Measurements from ENCODE around the gene SH3TC1.

The SH3TC1 gene

DNA sequence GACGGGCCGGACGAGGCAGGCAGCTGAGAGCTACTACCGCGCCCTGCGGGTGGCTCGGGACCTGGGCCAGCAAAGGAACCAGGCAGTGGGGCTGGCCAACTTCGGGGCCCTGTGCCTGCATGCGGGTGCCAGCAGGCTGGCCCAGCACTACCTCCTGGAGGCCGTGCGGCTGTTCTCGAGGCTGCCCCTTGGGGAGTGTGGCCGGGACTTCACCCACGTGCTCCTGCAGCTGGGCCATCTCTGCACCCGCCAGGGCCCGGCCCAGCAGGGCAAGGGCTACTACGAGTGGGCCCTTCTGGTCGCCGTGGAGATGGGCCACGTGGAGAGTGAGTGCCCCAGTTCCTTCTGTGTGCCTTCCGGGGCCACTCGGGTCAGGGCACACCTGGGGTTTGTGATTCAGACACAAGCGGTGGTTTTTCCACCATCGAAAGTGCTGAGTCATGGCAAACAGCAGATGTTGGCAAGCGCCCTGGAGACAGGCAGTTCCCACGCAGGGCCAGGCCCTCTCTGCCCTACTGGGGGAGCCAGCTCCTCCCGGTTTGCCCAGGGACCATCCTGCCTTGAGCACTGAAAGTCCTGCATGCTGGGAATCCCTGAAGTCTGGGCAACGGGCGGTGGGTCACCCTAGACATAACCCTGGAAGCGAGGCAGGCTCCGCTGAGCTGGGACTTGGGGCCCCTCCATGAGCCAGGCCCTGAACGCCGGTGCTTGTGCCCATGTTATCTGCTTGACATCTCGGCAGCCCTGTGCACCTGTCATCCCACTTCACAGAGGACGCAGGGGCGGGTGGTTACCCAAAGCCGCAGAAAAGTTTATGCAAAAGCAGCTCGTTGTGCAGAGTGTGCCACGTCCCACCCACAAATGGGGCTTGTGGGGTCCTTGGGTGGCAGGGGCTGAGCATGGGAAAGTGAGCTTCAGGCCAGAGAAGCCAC is 29.5 kb downstream of the SH3TC1 start:
- H3K4me1 Mint-ChIP-seq: peaks cover 45% of the 10 kb centered on the region
- H3K4me3 Mint-ChIP-seq: peak overlapping the region; percentile 53
- ATAC-seq (replicated peaks; ENCODE audit: extremely low read depth, poor library complexity, severe bottlenecking): peak; percentile 81
- H3K27me3 Mint-ChIP-seq: no peaks in the 10 kb centered on the region
- H3K9me3 Mint-ChIP-seq: no peaks in the 10 kb centered on the region
- H3K27ac Mint-ChIP-seq (ENCODE audit: low read depth): peak overlapping the region; percentile 86
- peak; percentile 54 to 72 for DNase-seq (ENCODE audit: low spot score in 2 of 2)
- H3K36me3 Mint-ChIP-seq (ENCODE audit: insufficient read depth): peaks cover 26% of the 10 kb centered on the region

DNA sequence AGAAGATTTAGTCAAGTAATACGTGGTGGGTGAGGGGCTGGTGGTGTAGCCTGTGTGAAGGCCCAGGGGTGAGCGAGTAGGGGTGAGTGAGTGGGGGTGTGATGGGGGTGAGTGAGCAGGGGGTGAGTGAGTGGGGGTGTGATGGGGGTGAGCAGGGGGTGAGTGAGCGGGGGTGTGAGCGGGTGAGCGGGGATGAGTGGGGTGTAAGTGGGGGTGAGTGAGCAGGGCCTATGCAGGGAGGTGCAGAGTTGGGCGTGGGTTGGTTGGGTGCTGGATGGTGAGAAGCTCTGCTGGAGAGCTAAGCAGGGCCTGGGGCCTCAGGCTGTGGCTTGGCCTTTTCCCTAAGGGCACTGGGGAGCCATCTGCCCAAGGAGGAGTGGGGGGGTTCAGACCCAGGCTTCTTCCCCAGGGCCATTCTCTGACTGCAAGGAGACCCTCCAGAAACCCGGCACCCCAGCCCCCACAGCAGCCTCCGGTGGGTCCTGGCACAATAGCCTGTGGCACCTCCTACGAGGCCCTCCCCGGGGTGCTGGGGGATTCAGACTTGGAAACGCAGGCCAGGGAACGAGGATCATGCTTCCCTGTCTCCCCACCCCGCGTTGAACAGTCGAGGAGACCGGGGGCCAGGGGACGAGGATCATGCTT is 30.4 kb downstream of the SH3TC1 start:
- peak; percentile 17 for ATAC-seq (replicated peaks; ENCODE audit: extremely low read depth, poor library complexity, severe bottlenecking)
- Mint-ChIP-seq H3K4me1 (peaks cover 36% of the 10 kb centered on the region), H3K4me3 (peak overlapping the region; percentile 53), H3K9me3 (no peaks in the 10 kb centered on the region), H3K36me3 (ENCODE audit: insufficient read depth) (peaks cover 25% of the 10 kb centered on the region), H3K27me3 (no peaks in the 10 kb centered on the region), H3K27ac (ENCODE audit: low read depth) (peak overlapping the region; percentile 86)
- no peak for DNase-seq (ENCODE audit: low spot score in 2 of 2)

DNA sequence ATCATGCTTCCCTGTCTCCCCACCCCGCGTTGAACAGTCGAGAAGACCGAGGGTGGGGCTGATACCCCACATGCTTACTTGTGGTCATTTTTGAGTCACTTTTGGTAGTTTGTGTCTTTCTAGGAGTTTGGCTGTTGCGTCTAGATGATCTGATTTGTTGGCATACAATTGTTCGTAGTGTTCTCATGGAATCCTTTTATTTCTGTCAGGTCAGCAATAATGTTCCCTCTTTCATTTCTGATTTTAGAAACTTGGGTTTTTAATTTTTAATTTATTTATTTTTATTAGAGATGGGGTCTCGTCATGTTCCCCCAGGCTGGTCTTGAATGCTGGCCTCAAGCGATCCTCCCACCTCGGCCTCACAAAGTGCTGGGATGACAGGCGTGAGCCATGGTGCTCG is 30.9 kb downstream of the SH3TC1 start:
- peak overlapping the region; percentile 10 for H3K4me3 Mint-ChIP-seq
- no peak for DNase-seq (ENCODE audit: low spot score in 2 of 2)
- peaks cover 30% of the 10 kb centered on the region for H3K4me1 Mint-ChIP-seq
- ATAC-seq (replicated peaks; ENCODE audit: extremely low read depth, poor library complexity, severe bottlenecking): no peak
- H3K9me3 Mint-ChIP-seq: no peaks in the 10 kb centered on the region
- H3K27me3 Mint-ChIP-seq: no peaks in the 10 kb centered on the region
- no peak overlapping the region for H3K27ac Mint-ChIP-seq (ENCODE audit: low read depth)
- peaks cover 23% of the 10 kb centered on the region for H3K36me3 Mint-ChIP-seq (ENCODE audit: insufficient read depth)

DNA sequence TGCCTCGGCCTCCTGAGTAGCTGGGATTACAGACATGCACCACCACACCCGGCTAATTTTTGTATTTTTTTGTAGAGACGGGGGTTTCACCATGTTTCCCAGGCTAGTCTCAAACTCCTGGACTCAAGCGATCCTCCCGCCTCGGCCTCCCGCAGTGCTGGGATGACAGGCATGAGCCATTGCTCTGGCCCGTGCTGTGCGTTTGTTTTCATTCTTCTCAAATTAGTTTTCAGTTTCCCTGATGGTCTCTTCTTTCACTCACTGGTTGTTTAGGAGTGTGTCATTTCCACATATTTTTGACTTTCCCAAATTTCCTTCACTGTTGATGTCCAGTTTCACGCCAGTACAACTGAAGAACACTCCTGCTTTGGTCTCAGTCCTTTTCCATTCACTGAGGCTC is 31.8 kb downstream of the SH3TC1 start:
- DNase-seq (ENCODE audit: low spot score in 2 of 2) (no peak), ATAC-seq (replicated peaks; ENCODE audit: extremely low read depth, poor library complexity, severe bottlenecking) (no peak)
- Mint-ChIP-seq H3K27ac (ENCODE audit: low read depth) (no peak overlapping the region), H3K4me3 (peak overlapping the region; percentile 10), H3K9me3 (no peaks in the 10 kb centered on the region), H3K27me3 (no peaks in the 10 kb centered on the region), H3K36me3 (ENCODE audit: insufficient read depth) (peaks cover 16% of the 10 kb centered on the region), H3K4me1 (peaks cover 24% of the 10 kb centered on the region)

DNA sequence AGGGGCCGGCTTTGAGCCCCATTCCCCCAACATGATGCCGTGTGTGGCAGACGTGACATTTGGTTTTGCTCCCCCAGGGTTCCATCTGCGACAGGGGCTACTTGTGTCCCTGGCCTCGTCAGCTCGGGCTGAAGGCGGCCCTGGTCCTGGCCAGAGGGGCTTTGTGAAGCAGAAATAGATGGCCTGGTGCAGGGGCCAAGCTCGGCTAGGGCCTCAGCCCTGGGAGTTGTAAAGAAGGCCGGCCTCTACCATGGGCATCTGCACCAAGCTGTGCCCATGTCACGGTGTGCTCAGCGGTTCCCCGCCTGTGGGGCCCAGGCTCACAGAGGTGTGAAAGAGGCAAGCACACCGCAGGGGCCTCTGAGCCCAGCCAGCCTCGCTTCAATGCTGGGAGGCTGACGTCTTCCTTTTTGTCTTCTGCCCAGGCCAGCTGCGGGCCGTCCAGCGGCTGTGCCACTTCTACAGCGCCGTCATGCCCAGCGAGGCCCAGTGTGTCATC is 32.5 kb downstream of the SH3TC1 start:
- H3K27me3 Mint-ChIP-seq: no peaks in the 10 kb centered on the region
- no peak overlapping the region for H3K27ac Mint-ChIP-seq (ENCODE audit: low read depth)
- ATAC-seq (replicated peaks; ENCODE audit: extremely low read depth, poor library complexity, severe bottlenecking): no peak
- peak overlapping the region; percentile 27 for H3K4me3 Mint-ChIP-seq
- H3K9me3 Mint-ChIP-seq: no peaks in the 10 kb centered on the region
- H3K36me3 Mint-ChIP-seq (ENCODE audit: insufficient read depth): peaks cover 16% of the 10 kb centered on the region
- no peak for DNase-seq (ENCODE audit: low spot score in 2 of 2)
- H3K4me1 Mint-ChIP-seq: peaks cover 24% of the 10 kb centered on the region

DNA sequence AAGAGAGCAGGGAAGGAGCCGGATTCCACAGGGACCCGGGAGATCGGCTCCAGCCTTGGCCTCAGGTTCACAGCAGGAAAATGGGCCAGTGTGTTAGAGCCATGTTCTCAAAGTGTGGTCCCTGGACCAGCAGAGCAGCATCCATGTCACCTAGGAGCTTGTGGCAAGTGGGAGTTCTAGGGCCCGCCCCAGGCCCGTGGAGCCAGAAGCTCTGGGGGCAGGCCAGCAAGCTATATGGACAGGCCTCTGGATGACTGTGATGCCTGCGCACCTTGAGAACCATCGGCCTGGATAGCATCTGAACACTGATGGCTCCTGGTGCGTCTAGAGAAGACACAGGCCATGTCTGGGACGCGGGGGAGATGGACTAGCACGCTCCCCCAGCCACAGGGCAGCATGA is 33.7 kb downstream of the SH3TC1 start:
- Mint-ChIP-seq H3K27ac (ENCODE audit: low read depth) (no peak overlapping the region), H3K4me3 (peak overlapping the region; percentile 27)

DNA sequence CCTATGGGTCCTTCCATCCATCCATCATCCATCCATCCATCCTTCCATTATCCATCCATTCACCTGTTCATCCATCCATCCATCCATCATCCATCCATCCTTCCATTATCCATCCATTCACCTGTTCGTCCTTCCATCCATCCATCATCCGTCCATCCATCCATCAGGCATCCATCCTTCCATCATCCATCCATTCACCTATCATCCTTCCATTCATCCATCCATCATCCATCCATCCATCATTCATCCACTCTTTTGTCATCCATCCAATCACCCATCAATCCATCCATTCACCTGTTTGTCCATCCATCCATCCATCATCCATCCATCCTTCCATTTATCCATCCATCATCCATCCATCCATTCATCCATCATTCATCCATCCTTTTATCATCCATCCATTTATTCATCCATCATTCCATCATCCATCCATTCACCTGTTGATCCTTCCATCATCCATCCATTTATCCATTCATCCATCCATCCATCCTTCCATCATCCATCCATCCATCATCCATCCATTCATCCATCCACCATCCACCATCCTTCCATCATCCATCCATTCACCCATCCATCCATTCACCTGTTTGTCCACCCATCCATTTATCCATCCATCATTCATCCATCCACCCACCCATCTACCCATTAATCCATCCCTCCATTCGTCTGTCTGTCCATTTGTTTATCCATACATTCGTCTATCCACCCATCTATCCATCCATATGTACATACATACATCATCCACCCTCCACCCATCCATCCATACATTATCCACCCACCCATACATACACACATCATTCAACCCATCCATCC is 34.8 kb downstream of the SH3TC1 start:
- peaks cover 18% of the 10 kb centered on the region for H3K4me1 Mint-ChIP-seq
- no peak overlapping the region for H3K27ac Mint-ChIP-seq (ENCODE audit: low read depth)
- H3K4me3 Mint-ChIP-seq: no peak overlapping the region
- ATAC-seq (replicated peaks; ENCODE audit: extremely low read depth, poor library complexity, severe bottlenecking) (no peak), DNase-seq (ENCODE audit: low spot score in 2 of 2) (no peak)
- H3K27me3 Mint-ChIP-seq: no peaks in the 10 kb centered on the region
- no peaks in the 10 kb centered on the region for H3K9me3 Mint-ChIP-seq
- peaks cover 14% of the 10 kb centered on the region for H3K36me3 Mint-ChIP-seq (ENCODE audit: insufficient read depth)

More for the DNA sequence above, 33.7 kb downstream of the SH3TC1 start:
- no peaks in the 10 kb centered on the region for H3K9me3 Mint-ChIP-seq
- DNase-seq (ENCODE audit: low spot score in 2 of 2) (no peak), ATAC-seq (replicated peaks; ENCODE audit: extremely low read depth, poor library complexity, severe bottlenecking) (no peak)
- peaks cover 24% of the 10 kb centered on the region for H3K4me1 Mint-ChIP-seq
- H3K36me3 Mint-ChIP-seq (ENCODE audit: insufficient read depth): peaks cover 18% of the 10 kb centered on the region
- H3K27me3 Mint-ChIP-seq: no peaks in the 10 kb centered on the region

DNA sequence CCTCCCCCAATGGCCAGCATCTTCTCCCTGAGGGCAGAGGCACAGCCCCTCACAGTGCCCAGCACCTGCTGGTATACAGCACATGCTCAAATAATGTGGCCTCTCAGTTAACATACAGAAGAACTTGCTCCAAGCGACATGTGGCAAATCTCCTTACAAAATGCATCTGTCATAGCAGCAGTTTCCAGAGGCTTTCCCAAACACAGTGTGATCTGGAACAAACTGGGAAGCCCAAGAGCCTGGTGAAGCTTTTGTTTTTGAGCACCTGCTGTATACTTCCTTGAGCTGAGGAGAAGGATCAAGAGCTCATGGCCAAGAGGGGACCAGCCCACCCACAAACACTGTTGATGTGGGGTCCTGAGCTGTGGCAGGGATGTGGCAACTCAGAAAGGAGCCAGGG is 35.6 kb downstream of the SH3TC1 start:
- DNase-seq (ENCODE audit: low spot score in 2 of 2) (no peak), ATAC-seq (replicated peaks; ENCODE audit: extremely low read depth, poor library complexity, severe bottlenecking) (no peak)
- no peak overlapping the region for H3K4me3 Mint-ChIP-seq
- H3K36me3 Mint-ChIP-seq (ENCODE audit: insufficient read depth): peaks cover 11% of the 10 kb centered on the region
- no peaks in the 10 kb centered on the region for H3K9me3 Mint-ChIP-seq
- H3K27me3 Mint-ChIP-seq: no peaks in the 10 kb centered on the region
- H3K27ac Mint-ChIP-seq (ENCODE audit: low read depth): no peak overlapping the region
- peaks cover 12% of the 10 kb centered on the region for H3K4me1 Mint-ChIP-seq

DNA sequence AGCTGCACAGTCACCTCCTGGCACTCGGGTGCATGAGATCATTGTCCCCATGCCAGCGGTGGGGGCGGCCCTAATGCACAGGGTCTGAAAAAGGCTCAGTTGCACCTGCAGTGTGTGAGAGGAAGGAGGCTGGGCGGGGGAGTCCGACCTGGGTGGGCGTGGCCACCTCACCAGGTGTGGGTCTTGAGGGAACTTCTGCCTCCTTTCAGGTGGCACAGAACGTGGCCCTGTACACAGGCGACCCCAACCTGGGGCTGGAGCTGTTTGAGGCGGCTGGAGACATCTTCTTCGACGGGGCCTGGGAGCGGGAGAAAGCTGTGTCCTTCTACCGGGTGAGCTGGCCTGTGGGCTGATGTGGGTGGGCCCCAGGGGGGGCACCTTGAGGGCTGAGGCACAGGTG is 36.1 kb downstream of the SH3TC1 start:
- Mint-ChIP-seq H3K9me3 (no peaks in the 10 kb centered on the region), H3K27me3 (no peaks in the 10 kb centered on the region), H3K36me3 (ENCODE audit: insufficient read depth) (peaks cover 11% of the 10 kb centered on the region), H3K4me3 (no peak overlapping the region), H3K27ac (ENCODE audit: low read depth) (no peak overlapping the region), H3K4me1 (peaks cover 11% of the 10 kb centered on the region)
- DNase-seq (ENCODE audit: low spot score in 2 of 2) (no peak), ATAC-seq (replicated peaks; ENCODE audit: extremely low read depth, poor library complexity, severe bottlenecking) (no peak)

DNA sequence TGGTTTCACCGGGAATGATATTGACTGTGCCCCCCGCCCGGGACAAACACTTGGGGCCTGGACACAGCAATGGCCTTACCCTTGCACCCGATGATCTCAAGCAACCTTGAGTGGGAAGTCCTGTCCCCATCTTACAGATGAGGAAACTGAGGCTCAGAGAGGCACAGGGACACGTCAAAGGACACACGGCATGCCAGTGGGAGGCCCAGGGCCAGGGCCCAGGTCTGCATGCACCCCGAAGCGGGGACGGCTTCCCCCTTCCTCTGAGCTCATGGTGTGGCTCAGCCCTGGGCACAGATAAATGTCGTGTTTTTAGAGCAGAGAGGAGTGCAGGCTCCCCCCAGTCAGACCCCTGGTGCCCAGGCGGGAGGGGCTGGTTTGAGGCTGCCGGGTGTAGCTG is 36.6 kb downstream of the SH3TC1 start:
- no peak for ATAC-seq (replicated peaks; ENCODE audit: extremely low read depth, poor library complexity, severe bottlenecking)
- H3K36me3 Mint-ChIP-seq (ENCODE audit: insufficient read depth): peaks cover 11% of the 10 kb centered on the region
- no peaks in the 10 kb centered on the region for H3K27me3 Mint-ChIP-seq
- no peak for DNase-seq (ENCODE audit: low spot score in 2 of 2)
- no peaks in the 10 kb centered on the region for H3K9me3 Mint-ChIP-seq
- no peak overlapping the region for H3K4me3 Mint-ChIP-seq
- H3K4me1 Mint-ChIP-seq: peaks cover 6% of the 10 kb centered on the region
- H3K27ac Mint-ChIP-seq (ENCODE audit: low read depth): no peak overlapping the region

DNA sequence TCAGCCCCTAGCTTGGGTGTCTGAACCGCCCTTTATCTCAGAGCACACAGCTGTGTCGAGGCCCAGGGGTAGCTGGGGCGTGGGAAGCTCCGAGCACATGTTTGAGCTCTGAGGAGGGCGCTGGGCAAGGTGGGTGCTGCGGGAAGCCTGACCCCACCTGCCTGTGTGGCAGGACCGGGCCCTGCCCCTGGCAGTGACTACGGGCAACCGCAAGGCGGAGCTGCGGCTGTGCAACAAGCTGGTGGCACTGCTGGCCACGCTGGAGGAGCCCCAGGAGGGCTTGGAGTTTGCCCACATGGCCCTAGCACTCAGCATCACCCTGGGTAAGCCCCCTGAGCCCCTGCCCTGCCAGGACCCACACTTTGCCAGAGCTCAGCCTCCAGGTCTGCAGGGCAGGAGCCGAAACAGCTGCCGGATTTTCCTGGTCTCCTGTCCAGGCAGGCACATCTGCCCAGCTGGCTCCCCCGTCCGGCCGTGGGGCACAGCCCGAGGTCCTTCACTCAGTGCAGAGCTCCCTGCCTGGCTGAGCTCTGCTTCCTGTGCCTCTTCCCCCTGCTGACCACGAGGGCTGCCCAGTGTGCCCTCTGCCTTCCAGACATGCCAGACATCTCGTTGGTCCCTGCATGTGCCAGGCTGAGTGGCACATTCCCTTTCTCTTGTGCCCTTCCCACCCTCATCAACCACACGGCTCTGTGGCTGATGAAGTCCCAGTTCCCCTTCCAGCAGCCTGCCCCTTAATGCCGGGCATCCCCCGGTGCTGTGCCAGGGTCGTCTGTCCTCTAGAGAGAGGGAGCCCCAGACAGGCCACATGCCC is 37.2 kb downstream of the SH3TC1 start:
- DNase-seq (ENCODE audit: low spot score in 2 of 2) (no peak), ATAC-seq (replicated peaks; ENCODE audit: extremely low read depth, poor library complexity, severe bottlenecking) (no peak)
- H3K27ac Mint-ChIP-seq (ENCODE audit: low read depth): no peak overlapping the region
- H3K9me3 Mint-ChIP-seq: no peaks in the 10 kb centered on the region
- H3K36me3 Mint-ChIP-seq (ENCODE audit: insufficient read depth): peaks cover 9% of the 10 kb centered on the region
- no peak overlapping the region for H3K4me3 Mint-ChIP-seq
- H3K4me1 Mint-ChIP-seq: no peaks in the 10 kb centered on the region
- no peaks in the 10 kb centered on the region for H3K27me3 Mint-ChIP-seq

DNA sequence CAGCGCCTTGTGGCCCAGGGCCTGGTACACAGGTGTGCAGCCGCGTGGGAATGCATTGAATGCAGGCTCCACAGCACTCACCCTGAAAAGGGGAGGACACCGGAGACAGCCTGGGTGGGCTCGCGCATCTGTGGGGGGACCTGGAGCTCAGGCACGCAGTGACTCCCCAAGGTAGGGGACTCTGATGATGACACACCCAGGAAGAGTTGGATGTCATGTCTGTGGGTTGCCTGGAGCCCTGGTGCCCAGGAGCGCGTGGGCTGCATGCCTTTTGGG is 37.8 kb downstream of the SH3TC1 start:
- DNase-seq (ENCODE audit: low spot score in 2 of 2) (no peak), ATAC-seq (replicated peaks; ENCODE audit: extremely low read depth, poor library complexity, severe bottlenecking) (no peak)
- Mint-ChIP-seq H3K27ac (ENCODE audit: low read depth) (no peak overlapping the region), H3K4me1 (peaks cover 4% of the 10 kb centered on the region), H3K27me3 (no peaks in the 10 kb centered on the region), H3K4me3 (no peak overlapping the region), H3K36me3 (ENCODE audit: insufficient read depth) (peaks cover 9% of the 10 kb centered on the region), H3K9me3 (no peaks in the 10 kb centered on the region)
